Measurements from ENCODE around the gene COL13A1. TPM values are rescaled to one million over a fixed set of nuclear protein-coding genes. Genes with fewer than 3 reads are reported as not detected.

COL13A1 gene
- total RNA-seq, 4 donors from 2014 or later, result 0.46 to 0.60 TPM; not detected in 2

GRCh38 chr10:69863580-69863979 lies 61.9 kb downstream of the COL13A1 start:
- TF ChIP-seq CTCF (IDR thresholded peaks at IDR 0.05), result no peak

GRCh38 chr10:69864321-69864720 lies 62.6 kb downstream of the COL13A1 start:
- no peak for TF ChIP-seq CTCF (IDR thresholded peaks at IDR 0.05)
- DNase-seq (ENCODE audit: low spot score) (no peak), ATAC-seq (ENCODE audit: low FRiP score) (no peak)

More at GRCh38 chr10:69863580-69863979, 61.9 kb downstream of the COL13A1 start:
- DNase-seq (ENCODE audit: low spot score) (no peak), ATAC-seq (ENCODE audit: low FRiP score) (no peak)

- DNase-seq (ENCODE audit: low spot score), result no peak
- no peak for ATAC-seq (ENCODE audit: low FRiP score)
- no peak for TF ChIP-seq CTCF (IDR thresholded peaks at IDR 0.05)
Observed at GRCh38 chr10:69865450-69865849, 63.7 kb downstream of the COL13A1 start.

GRCh38 chr10:69866246-69866687 lies 64.6 kb downstream of the COL13A1 start:
- no peak for ATAC-seq (ENCODE audit: low FRiP score)
- no peak for DNase-seq (ENCODE audit: low spot score)
- TF ChIP-seq CTCF (IDR thresholded peaks at IDR 0.05), result no peak

GRCh38 chr10:69866688-69867461 lies 65.2 kb downstream of the COL13A1 start:
- ATAC-seq (ENCODE audit: low FRiP score), result peak; percentile 66
- DNase-seq (ENCODE audit: low spot score), result no peak
- no peak for TF ChIP-seq CTCF (IDR thresholded peaks at IDR 0.05)

GRCh38 chr10:69867699-69868558 lies 66.2 kb downstream of the COL13A1 start:
- DNase-seq (ENCODE audit: low spot score) (no peak), ATAC-seq (ENCODE audit: low FRiP score) (no peak)
- no peak for TF ChIP-seq CTCF (IDR thresholded peaks at IDR 0.05)

All from omental fat pad (tissue), 4 donors.